ENCODE measurements around the gene SPDYE1. TPM values are rescaled to one million over a fixed set of nuclear protein-coding genes. Genes with fewer than 3 reads are reported as not detected.
"Not testable (repeated sequence)": the region's sequence is repeated elsewhere in the genome, so short reads cannot be mapped to it uniquely, and the experiment has no call there.

Gene SPDYE1
- total and polyA plus RNA-seq, 2 of the 13 experiments (the other 11 are each of a cell fraction or from before 2014, with no cell fraction given) = not detected

- in situ Hi-C loops (cut with HindIII; ENCODE audit: extremely low pct_ligation_motif_present, low pct_unique_long_range_greater_than_20kb); POLR2A ChIA-PET; H3K4me2 ChIP-seq (ENCODE audit: low read depth, low read length); FAIRE-seq; DNase-seq (ENCODE audit: low spot score); H3K9me3 ChIP-seq (ENCODE audit: low read length); CTCF ChIA-PET (ENCODE audit: low intra/inter-chr PET ratio, low total read pairs); H3K36me3 ChIP-seq (replicated peaks in 1 of 2; ENCODE audit: control insufficient read depth in 1 of 2, insufficient read depth in 2 of 2, low read length in 2 of 2); H3K27me3 ChIP-seq (ENCODE audit: control insufficient read depth in 1 of 2, insufficient read depth in 2 of 2, low read length in 2 of 2); H2AFZ ChIP-seq (ENCODE audit: low read length); H3K4me3 ChIP-seq (replicated peaks in 1 of 3; ENCODE audit: insufficient read depth in 1 of 3, low read depth in 2 of 3, low read length in 3 of 3); H3K9ac ChIP-seq (ENCODE audit: insufficient read depth, low read depth, low read length); H3K79me2 ChIP-seq (ENCODE audit: insufficient read depth, low read length); H3K27ac ChIP-seq (ENCODE audit: extremely low read length, insufficient read depth, low read length); intact Hi-C loops (cut with micrococcal nuclease; ENCODE audit: unreplicated experiment); BruUV-seq (replicated peaks); H4K20me1 ChIP-seq (ENCODE audit: insufficient read depth, low read length); ATAC-seq; H3K4me1 ChIP-seq (ENCODE audit: insufficient read depth, low read length): not testable (repeated sequence)
- WGBS (ENCODE audit: low lambda C conversion rate) = 84% methylated on average over 3 of the region's 3 CpGs
- TF ChIP-seq ZNF629 (CRISPR knock-in tag; conservative IDR thresholded peaks at IDR 0.05) = peak; percentile 83
Measured at GRCh38 chr7:43966392-43966791, 31.3 kb upstream of the SPDYE1 start.

GRCh38 chr7:43968172-43969040, 29.3 kb upstream of the SPDYE1 start:
- BruUV-seq (replicated peaks); H3K4me3 ChIP-seq (replicated peaks in 1 of 3; ENCODE audit: insufficient read depth in 1 of 3, low read depth in 2 of 3, low read length in 3 of 3); H3K9ac ChIP-seq (ENCODE audit: insufficient read depth, low read depth, low read length); H3K79me2 ChIP-seq (ENCODE audit: insufficient read depth, low read length); POLR2A ChIA-PET; H3K9me3 ChIP-seq (ENCODE audit: low read length); H3K27ac ChIP-seq (ENCODE audit: extremely low read length, insufficient read depth, low read length); FAIRE-seq; H3K4me1 ChIP-seq (ENCODE audit: insufficient read depth, low read length); H2AFZ ChIP-seq (ENCODE audit: low read length); intact Hi-C loops (cut with micrococcal nuclease; ENCODE audit: unreplicated experiment); in situ Hi-C loops (cut with HindIII; ENCODE audit: extremely low pct_ligation_motif_present, low pct_unique_long_range_greater_than_20kb); CTCF ChIA-PET (ENCODE audit: low intra/inter-chr PET ratio, low total read pairs); H3K4me2 ChIP-seq (ENCODE audit: low read depth, low read length); DNase-seq (ENCODE audit: low spot score); H4K20me1 ChIP-seq (ENCODE audit: insufficient read depth, low read length); H3K27me3 ChIP-seq (ENCODE audit: control insufficient read depth in 1 of 2, insufficient read depth in 2 of 2, low read length in 2 of 2); H3K36me3 ChIP-seq (replicated peaks in 1 of 2; ENCODE audit: control insufficient read depth in 1 of 2, insufficient read depth in 2 of 2, low read length in 2 of 2): not testable (repeated sequence)
- WGBS (ENCODE audit: low lambda C conversion rate) = 87% methylated on average over 11 of the region's 20 CpGs
- ATAC-seq = peak; percentile 20

- ATAC-seq; in situ Hi-C loops (cut with HindIII; ENCODE audit: extremely low pct_ligation_motif_present, low pct_unique_long_range_greater_than_20kb); DNase-seq (ENCODE audit: low spot score); H3K9ac ChIP-seq (ENCODE audit: insufficient read depth, low read depth, low read length); H3K36me3 ChIP-seq (replicated peaks in 1 of 2; ENCODE audit: control insufficient read depth in 1 of 2, insufficient read depth in 2 of 2, low read length in 2 of 2); BruUV-seq (replicated peaks); H3K27me3 ChIP-seq (ENCODE audit: control insufficient read depth in 1 of 2, insufficient read depth in 2 of 2, low read length in 2 of 2); CTCF ChIA-PET (ENCODE audit: low intra/inter-chr PET ratio, low total read pairs); H3K4me3 ChIP-seq (replicated peaks in 1 of 3; ENCODE audit: insufficient read depth in 1 of 3, low read depth in 2 of 3, low read length in 3 of 3); H3K4me1 ChIP-seq (ENCODE audit: insufficient read depth, low read length); intact Hi-C loops (cut with micrococcal nuclease; ENCODE audit: unreplicated experiment); H4K20me1 ChIP-seq (ENCODE audit: insufficient read depth, low read length); H3K79me2 ChIP-seq (ENCODE audit: insufficient read depth, low read length); H3K27ac ChIP-seq (ENCODE audit: extremely low read length, insufficient read depth, low read length); H3K4me2 ChIP-seq (ENCODE audit: low read depth, low read length); H2AFZ ChIP-seq (ENCODE audit: low read length); FAIRE-seq; H3K9me3 ChIP-seq (ENCODE audit: low read length); POLR2A ChIA-PET: not testable (repeated sequence)
- WGBS (ENCODE audit: low lambda C conversion rate) = 95% methylated on average over 5 of the region's 11 CpGs
Measured at GRCh38 chr7:43969586-43969985, 28.1 kb upstream of the SPDYE1 start.
